ENCODE results near the gene CAT. TPM values are rescaled to one million over a fixed set of nuclear protein-coding genes. Genes with fewer than 3 reads are reported as not detected.

The CAT gene
- 10 to 100 TPM; 32.5 to 34.3 TPM for total RNA-seq

- H3K9me3 Mint-ChIP-seq = no peaks in the 10 kb centered on the region
- H3K27me3 Mint-ChIP-seq = no peaks in the 10 kb centered on the region
- peak within 1 kb of the TSS; percentile 77 for H3K27ac Mint-ChIP-seq
- ChIA-PET CTCF (interaction anchor here (1.0 to 2.1 kb wide), 8 partner anchors 10 to 265 kb away, joined by 3 to 7 read pairs (median 4); partner anchors contain the start of gene ABTB2), POLR2A (interaction anchor here (0.6 to 2.1 kb wide), 10 partner anchors 10 to 1544 kb away, joined by 3 to 9 read pairs (median 5); partner anchors contain the start of genes ABTB2 and NAT10)
- H3K4me1 Mint-ChIP-seq = peaks cover 29% of the 10 kb centered on the region
- H3K4me3 Mint-ChIP-seq = peak within 1 kb of the TSS; percentile 94
- peak; percentile 98 for DNase-seq
- H3K36me3 Mint-ChIP-seq (ENCODE audit: low read depth) = peaks cover 8% of the 10 kb centered on the region
These were observed at the start of gene CAT for GRCh38 chr11:34438529-34439507. TSS of gene CAT (plus strand) at chr11:34438934. CDS start at chr11:34439014, 80 bp downstream.

DNA sequence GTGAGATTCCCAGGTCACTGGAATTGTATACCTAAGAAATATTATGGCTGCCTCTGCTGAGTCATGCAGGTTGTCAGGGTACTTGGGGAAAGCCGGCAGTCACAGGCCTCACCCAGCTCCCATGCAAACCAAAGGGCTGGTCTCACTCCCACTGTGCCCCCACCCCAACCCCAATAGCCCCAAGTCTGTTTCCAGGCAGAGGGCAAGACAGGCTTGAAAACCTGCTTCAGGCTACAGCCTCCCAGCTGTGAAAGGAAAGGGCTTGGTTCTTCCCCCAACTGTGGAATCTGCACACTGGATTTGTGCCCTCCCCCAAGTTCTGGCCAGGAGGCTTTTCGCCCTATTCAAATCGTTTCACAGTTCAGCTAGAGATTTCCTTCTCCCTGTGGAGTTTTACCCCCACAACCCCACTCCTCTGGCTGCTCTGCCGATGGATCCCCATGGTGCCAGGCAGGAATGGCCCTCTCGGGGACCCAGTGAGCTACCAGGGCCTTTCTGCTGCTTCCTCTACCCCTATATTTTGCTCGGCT, 43.9 kb upstream of the CAT start:
- Mint-ChIP-seq H3K36me3 (ENCODE audit: low read depth) (peaks cover 4% of the 10 kb centered on the region), H3K9me3 (peaks cover 16% of the 10 kb centered on the region), H3K27ac (no peak overlapping the region), H3K4me1 (no peaks in the 10 kb centered on the region), H3K27me3 (peaks cover 43% of the 10 kb centered on the region), H3K4me3 (no peak overlapping the region)
- CTCF ChIA-PET = no interaction called here
- no peak for DNase-seq
- POLR2A ChIA-PET = no interaction called here

DNA sequence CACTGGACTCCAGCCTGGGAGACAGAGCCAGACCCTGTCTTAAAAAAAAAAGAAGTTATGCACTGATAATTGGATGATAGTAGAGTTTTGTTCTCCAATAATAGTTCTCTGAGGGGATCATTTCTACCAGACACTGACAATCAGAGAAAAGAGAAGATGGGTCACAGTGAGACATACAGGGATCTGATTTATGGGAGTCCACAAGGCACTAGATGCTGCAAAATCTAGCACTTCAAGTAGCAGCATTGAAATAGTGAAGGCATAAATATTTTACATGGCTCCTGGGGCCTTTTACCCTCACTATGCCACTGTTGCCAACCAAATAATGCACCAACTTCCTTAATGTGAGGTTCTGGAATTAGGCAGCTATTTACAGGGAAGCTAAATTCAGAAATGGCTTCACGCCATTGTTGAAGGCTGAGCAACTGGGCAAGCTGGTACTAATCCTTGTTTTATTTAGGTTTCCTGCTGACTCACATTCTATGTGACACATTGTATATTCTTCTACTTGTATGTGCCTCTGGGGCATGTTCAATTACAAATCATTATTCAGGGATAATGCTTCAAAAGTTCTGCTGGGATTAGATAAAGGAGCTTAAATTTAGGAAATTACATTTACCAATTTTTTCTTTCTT, 42.7 kb upstream of the CAT start:
- Mint-ChIP-seq H3K36me3 (ENCODE audit: low read depth) (peaks cover 4% of the 10 kb centered on the region), H3K27ac (no peak overlapping the region), H3K4me3 (no peak overlapping the region), H3K4me1 (no peaks in the 10 kb centered on the region), H3K9me3 (peaks cover 16% of the 10 kb centered on the region), H3K27me3 (peaks cover 36% of the 10 kb centered on the region)
- ChIA-PET CTCF (no interaction called here), POLR2A (no interaction called here)
- no peak for DNase-seq

- POLR2A ChIA-PET = no interaction called here
- no peak overlapping the region for H3K27ac Mint-ChIP-seq
- H3K9me3 Mint-ChIP-seq = peaks cover 16% of the 10 kb centered on the region
- peaks cover 27% of the 10 kb centered on the region for H3K27me3 Mint-ChIP-seq
- DNase-seq = no peak
- CTCF ChIA-PET = no interaction called here
- no peak overlapping the region for H3K4me3 Mint-ChIP-seq
- no peaks in the 10 kb centered on the region for H3K4me1 Mint-ChIP-seq
- peaks cover 4% of the 10 kb centered on the region for H3K36me3 Mint-ChIP-seq (ENCODE audit: low read depth)
These were observed 41.6 kb upstream of the CAT start for GRCh38 chr11:34397120-34397519.

DNA sequence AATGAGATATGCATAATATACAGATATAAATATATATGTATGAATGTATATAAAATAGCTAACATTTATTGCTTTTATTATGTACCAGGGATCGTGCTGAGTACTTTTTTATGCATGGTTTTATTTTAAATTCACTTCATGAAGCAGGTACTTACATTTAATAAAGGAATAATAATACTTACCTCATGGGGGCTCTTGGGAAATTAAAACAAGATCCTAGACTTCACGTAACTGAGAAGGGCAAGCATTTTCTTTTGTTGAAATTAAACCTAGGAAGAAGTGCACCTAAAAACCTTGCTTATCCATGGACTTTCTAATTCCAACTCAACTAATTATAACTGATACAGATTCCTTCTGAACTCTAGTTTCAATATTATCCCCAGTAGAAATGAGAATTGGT, 40.9 kb upstream of the CAT start:
- Mint-ChIP-seq H3K9me3 (peaks cover 15% of the 10 kb centered on the region), H3K27ac (no peak overlapping the region), H3K36me3 (ENCODE audit: low read depth) (peaks cover 4% of the 10 kb centered on the region), H3K4me1 (no peaks in the 10 kb centered on the region), H3K4me3 (no peak overlapping the region), H3K27me3 (peaks cover 20% of the 10 kb centered on the region)
- ChIA-PET POLR2A (no interaction called here), CTCF (no interaction called here)
- no peak for DNase-seq

DNA sequence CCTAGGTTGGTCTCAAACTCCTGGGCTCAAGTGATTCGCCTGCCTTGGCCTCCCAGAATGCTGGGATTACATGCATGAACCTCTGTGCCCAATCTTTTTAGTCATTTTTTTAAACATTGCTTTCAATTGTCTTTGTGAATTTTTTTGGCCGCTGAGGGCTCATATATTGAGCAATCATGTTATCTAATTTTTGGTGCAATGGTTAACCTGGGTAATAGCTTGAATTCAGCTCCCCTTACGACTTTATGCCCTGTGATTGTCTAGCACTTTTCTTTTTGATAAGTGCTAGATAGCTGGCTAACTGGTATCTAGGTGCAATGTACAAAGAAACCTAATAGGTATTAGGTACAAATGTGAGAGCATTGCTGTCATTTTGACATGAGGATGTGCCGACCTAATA, 35.3 kb upstream of the CAT start:
- Mint-ChIP-seq H3K4me1 (peaks cover 17% of the 10 kb centered on the region), H3K36me3 (ENCODE audit: low read depth) (no peaks in the 10 kb centered on the region), H3K27ac (no peak overlapping the region), H3K4me3 (no peak overlapping the region), H3K9me3 (no peaks in the 10 kb centered on the region), H3K27me3 (peaks cover 38% of the 10 kb centered on the region)
- ChIA-PET POLR2A (no interaction called here), CTCF (interaction anchor here (1.6 kb wide), 1 partner anchor 111 kb away, joined by 3 read pairs; no protein-coding TSS in a partner anchor)
- no peak for DNase-seq

DNA sequence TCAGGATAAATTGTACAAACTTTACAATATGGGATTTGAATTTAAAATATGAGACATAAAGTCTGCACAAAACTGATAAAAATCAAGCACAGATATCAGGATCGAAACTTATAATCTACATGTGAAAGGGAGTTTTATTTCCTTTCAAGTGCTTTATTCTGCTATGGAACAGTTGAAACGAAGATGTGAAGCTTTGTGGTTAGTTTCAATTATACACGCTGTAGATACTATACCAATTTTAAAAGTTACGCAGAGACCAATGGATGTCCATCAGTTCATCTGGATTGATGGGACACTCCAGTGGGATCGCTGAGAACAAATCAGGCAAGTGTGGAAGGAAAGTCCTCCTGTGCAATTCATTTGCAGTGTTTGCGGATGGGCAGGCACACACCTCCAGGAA, 34.5 kb upstream of the CAT start:
- DNase-seq = no peak
- ChIA-PET CTCF (interaction anchor here (0.8 kb wide), 1 partner anchor 64 kb away, joined by 3 read pairs; no protein-coding TSS in a partner anchor), POLR2A (no interaction called here)
- Mint-ChIP-seq H3K27ac (no peak overlapping the region), H3K9me3 (no peaks in the 10 kb centered on the region), H3K36me3 (ENCODE audit: low read depth) (no peaks in the 10 kb centered on the region), H3K4me1 (peaks cover 17% of the 10 kb centered on the region), H3K27me3 (peaks cover 44% of the 10 kb centered on the region), H3K4me3 (no peak overlapping the region)

GRCh38 chr11:34405079-34405858, 33.5 kb upstream of the CAT start:
- Mint-ChIP-seq H3K27ac (no peak overlapping the region), H3K27me3 (peaks cover 42% of the 10 kb centered on the region), H3K4me3 (no peak overlapping the region), H3K36me3 (ENCODE audit: low read depth) (no peaks in the 10 kb centered on the region), H3K9me3 (no peaks in the 10 kb centered on the region), H3K4me1 (peaks cover 17% of the 10 kb centered on the region)
- ChIA-PET POLR2A (no interaction called here), CTCF (interaction anchor here (0.8 kb wide), 1 partner anchor 63 kb away, joined by 3 read pairs; no protein-coding TSS in a partner anchor)
- no peak for DNase-seq

- ChIA-PET POLR2A (no interaction called here), CTCF (no interaction called here)
These were observed 32.3 kb upstream of the CAT start for GRCh38 chr11:34406413-34406812.

GRCh38 chr11:34407121-34407813, 31.5 kb upstream of the CAT start:
- Mint-ChIP-seq H3K9me3 (no peaks in the 10 kb centered on the region), H3K4me3 (no peak overlapping the region), H3K36me3 (ENCODE audit: low read depth) (no peaks in the 10 kb centered on the region), H3K27me3 (peaks cover 43% of the 10 kb centered on the region), H3K4me1 (peaks cover 17% of the 10 kb centered on the region), H3K27ac (no peak overlapping the region)
- POLR2A ChIA-PET = no interaction called here
- CTCF ChIA-PET = no interaction called here
- no peak for DNase-seq

More at GRCh38 chr11:34406413-34406812, 32.3 kb upstream of the CAT start:
- Mint-ChIP-seq H3K27me3 (peaks cover 41% of the 10 kb centered on the region), H3K4me1 (peaks cover 17% of the 10 kb centered on the region), H3K27ac (no peak overlapping the region), H3K9me3 (no peaks in the 10 kb centered on the region), H3K4me3 (no peak overlapping the region), H3K36me3 (ENCODE audit: low read depth) (no peaks in the 10 kb centered on the region)
- DNase-seq = no peak

GRCh38 chr11:34408580-34409172, 30.1 kb upstream of the CAT start:
- CTCF ChIA-PET = no interaction called here
- no peak for DNase-seq
- peaks cover 8% of the 10 kb centered on the region for H3K9me3 Mint-ChIP-seq
- H3K27ac Mint-ChIP-seq = no peak overlapping the region
- H3K4me3 Mint-ChIP-seq = no peak overlapping the region
- POLR2A ChIA-PET = no interaction called here
- peaks cover 17% of the 10 kb centered on the region for H3K4me1 Mint-ChIP-seq
- peaks cover 43% of the 10 kb centered on the region for H3K27me3 Mint-ChIP-seq
- H3K36me3 Mint-ChIP-seq (ENCODE audit: low read depth) = no peaks in the 10 kb centered on the region

GRCh38 chr11:34411111-34411510, 27.6 kb upstream of the CAT start:
- Mint-ChIP-seq H3K4me3 (no peak overlapping the region), H3K27me3 (peaks cover 33% of the 10 kb centered on the region), H3K4me1 (no peaks in the 10 kb centered on the region), H3K9me3 (peaks cover 17% of the 10 kb centered on the region), H3K27ac (no peak overlapping the region), H3K36me3 (ENCODE audit: low read depth) (no peaks in the 10 kb centered on the region)
- DNase-seq = no peak
- ChIA-PET POLR2A (no interaction called here), CTCF (no interaction called here)
